ENCODE measurements around the gene SYVN1.

SYVN1 gene

GRCh38 chr11:65111159-65111743 lies 23.1 kb downstream of the SYVN1 start:
- FAIRE-seq = no peak

DNA sequence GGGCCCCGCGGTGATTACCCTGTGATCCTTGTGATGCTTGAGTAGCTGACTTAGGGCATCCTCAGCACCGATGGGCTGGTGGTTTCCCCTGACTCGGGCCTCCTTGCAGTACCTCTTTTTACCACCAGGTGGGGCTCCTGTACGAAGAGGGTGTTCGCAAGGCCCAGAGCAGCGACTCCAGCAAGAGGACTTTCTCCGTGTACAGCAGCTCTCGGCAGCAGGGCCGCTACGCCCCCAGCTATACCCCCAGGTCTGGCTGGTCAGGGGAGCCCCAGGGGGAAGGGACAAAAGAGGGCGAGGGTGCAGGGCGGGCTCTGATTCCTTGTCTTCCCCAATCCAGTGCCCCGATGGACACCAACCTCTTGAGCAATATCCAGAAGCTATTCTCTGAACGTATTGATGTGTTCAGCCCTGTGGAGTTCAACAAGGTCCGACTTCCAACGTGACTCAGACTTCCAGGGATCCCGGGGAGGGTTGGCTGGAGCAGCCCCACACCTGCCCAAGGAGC lies 23.9 kb downstream of the SYVN1 start:
- FAIRE-seq = no peak

GRCh38 chr11:65109231-65110198 lies 24.8 kb downstream of the SYVN1 start:
- no peak for FAIRE-seq

GRCh38 chr11:65108469-65109123 lies 25.7 kb downstream of the SYVN1 start:
- no peak for FAIRE-seq

GRCh38 chr11:65107751-65108468 lies 26.4 kb downstream of the SYVN1 start:
- no peak for FAIRE-seq

GRCh38 chr11:65107078-65107477 lies 27.2 kb downstream of the SYVN1 start:
- FAIRE-seq = no peak

- FAIRE-seq = no peak
These were observed 29.7 kb downstream of the SYVN1 start for GRCh38 chr11:65104628-65105027.

DNA sequence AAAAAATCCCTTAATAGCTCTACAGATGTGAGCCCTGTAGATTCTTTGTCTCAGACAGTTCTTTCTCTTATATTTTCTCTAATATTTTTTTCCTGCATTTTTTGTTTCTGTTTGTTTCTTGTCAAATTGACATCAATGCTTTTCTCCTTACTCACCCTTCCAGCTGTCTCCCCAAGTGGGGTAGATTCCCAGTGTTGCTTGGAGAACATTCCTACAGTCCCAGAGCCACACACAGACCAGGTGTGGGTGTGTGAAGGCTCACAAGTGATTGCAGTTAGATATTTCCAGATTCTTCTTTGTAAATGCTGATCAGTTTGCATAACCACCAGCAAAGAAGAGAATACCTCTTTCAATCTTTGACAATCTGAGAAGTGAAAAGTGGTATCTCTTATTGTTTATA lies 30.8 kb downstream of the SYVN1 start:
- FAIRE-seq = no peak

DNA sequence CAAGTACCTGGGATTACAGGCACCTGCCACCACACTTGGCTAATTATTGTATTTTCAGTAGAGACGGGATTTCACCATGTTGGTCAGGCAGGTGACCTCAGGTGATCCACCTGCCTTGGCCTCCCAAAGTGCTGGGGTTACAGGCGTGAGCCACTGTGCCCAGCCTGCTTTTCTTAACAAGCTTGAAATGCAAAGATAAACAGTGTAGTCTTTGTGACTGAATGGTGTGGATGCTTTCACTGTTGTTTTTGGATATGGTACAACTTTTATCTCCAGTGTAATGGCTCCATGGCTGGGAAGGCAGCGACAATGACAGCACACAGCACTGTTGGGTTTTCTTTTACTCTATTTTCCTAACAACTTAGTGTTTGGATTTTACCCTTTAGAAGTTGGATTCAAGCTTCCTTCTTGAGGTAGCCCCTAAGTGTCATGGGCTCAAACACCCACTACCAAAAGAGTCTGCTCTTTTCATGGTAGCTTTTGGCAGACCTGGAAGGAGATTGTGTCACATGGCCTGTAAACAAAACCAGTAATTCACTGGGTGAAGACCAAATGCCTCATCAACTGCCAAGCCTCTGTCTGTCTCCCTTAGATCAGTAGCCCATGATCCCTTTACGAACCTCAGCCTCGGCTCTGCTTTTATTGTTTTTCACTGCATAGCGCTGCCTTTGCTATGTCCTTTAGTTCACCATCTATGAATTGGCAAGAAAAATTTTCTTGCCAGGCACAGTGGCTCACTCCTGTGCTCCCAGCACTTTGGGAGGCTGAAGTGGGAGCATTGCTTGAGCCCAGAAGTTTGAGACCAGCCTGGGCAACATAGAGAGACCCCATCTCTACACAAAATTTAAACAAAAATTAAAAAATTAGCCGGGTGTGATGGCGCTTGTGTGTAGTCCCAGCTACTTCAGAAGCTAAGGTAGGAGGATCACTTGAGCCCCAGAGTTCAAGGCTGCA lies 31.9 kb downstream of the SYVN1 start:
- FAIRE-seq = no peak

DNA sequence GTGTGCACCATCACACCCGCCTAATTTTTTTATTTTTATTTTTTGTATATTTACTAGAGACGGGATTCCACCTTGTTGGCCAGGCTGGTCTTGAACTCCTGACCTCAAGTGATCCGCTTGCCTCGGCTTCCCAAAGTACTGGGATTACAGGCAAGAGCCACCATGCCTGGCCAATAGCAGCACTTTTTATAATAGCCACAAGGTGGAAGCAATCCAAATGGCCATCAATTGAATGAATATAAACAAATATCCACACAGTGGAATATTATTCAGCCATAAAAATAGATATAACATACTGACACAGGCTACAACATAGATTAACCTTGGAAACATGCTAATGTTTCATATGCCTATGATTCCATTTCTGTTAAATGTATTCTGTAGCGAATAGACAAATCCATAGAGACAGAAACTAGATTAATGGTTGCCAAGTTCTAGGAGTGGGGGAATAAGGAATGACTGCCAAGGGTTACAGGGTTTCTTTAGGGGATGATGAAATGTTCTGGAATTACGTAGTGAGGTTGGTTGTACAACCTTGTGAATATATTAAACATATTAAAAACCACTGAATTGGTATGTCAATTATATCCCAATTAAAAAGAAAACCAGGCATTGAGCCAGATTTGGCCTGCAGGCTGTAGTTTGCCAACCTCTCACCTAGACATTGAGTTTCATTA lies 33.5 kb downstream of the SYVN1 start:
- FAIRE-seq = no peak

- FAIRE-seq = no peak
These were observed 37.4 kb downstream of the SYVN1 start for GRCh38 chr11:65096926-65097325.

DNA sequence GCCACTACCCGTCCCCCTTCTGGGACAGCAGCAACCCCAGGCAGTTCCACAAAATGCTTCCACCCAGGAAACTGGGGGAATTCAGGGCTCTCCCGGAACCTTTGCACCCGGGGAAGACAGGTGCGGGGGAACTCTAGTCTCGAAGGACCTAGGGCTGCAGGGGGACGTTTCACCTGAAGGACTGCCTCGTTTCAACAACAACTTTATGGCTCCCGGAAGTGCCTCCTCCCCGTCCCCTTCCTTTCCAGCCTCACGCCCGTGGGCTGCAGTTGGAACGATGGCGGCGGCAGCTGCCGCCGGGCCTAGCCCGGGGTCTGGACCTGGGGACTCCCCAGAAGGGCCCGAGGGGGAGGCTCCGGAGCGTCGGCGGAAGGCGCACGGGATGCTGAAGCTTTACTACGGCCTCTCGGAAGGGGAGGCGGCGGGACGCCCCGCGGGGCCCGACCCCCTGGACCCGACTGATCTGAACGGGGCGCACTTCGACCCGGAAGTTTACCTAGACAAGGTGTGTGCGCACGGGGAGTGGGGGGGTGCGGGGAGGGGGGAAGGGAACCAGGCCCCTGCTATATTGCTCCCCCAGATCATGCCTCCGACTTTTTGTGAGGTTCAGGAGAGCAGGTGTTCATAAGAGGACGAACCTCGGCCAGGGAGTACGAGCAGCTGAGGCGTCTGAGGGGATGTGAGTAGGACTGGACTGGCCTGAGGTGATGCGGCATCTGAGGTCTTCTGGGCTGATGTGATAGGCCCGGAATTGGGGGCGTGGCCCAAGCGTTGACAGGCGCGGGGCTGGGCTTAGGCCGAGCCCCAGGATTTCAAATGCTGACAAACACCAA lies 38.1 kb downstream of the SYVN1 start, which contains the start of gene VPS51:
Gene VPS51, plus strand, starts transcription at position 241 of the 833 bp plus-strand sequence. Its CDS starts 37 bp downstream, at position 278.
- no peak for FAIRE-seq

DNA sequence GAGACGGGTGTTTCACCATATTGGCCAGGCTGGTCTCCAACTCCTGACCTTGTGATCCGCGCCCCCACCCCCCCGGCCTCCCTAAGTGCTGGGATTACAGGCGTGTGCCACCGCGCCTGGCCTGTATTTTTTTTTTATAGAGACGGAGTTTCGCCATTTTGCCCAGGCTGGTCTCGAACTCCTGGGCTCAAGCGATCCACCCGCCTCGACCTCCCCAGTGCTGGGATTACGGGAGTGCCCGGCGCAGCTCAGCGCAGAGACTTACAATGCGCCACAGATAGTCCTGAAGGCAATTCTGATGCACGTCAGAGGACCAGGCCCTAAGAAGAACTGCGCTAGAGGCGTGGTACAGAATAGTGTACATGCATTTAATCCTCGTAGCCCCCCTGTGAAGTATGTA lies 38.9 kb downstream of the SYVN1 start:
- no peak for FAIRE-seq

GRCh38 chr11:65090628-65091027 lies 43.7 kb downstream of the SYVN1 start:
- no peak for FAIRE-seq

DNA sequence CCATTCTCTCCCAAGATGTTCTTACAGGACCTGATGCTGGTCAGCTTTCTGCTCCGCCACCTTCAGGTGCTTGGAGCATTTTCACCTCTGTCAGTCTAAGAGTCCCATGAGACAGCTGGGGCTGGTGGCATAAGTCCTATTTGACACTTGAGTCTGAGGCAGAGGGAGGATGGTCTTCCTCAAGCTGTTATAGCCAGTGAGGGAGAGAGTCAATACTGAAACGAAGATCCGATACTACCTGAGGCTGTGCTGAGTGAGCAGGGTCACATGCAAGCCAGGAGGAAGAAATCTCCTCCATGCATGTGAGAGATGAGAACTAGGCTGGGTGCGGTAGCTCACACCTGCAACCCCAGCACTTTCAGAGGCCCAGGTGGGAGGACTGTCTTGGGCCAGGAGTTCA lies 44.7 kb downstream of the SYVN1 start:
- FAIRE-seq = no peak

GRCh38 chr11:65087827-65088226 lies 46.5 kb downstream of the SYVN1 start:
- FAIRE-seq = no peak

DNA sequence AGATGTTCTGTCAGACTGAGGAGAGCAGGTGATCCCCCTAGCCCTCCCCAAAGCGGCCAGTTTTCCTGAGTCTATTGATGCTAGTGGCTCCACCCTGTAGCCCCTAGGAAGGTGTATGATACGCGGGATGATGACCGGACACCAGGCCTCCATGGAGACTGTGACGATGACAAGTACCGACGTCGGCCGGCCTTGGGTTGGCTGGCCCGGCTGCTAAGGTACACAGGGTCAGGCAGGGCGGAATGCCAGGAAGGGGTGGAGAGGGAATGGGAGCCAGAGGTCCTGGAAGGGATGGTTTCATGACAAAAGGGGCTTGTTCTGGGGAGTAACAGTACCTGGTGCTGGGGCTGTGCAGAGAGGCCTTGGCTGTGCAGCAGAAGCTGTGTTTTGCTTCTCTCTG lies 47.1 kb downstream of the SYVN1 start:
- FAIRE-seq = no peak

DNA sequence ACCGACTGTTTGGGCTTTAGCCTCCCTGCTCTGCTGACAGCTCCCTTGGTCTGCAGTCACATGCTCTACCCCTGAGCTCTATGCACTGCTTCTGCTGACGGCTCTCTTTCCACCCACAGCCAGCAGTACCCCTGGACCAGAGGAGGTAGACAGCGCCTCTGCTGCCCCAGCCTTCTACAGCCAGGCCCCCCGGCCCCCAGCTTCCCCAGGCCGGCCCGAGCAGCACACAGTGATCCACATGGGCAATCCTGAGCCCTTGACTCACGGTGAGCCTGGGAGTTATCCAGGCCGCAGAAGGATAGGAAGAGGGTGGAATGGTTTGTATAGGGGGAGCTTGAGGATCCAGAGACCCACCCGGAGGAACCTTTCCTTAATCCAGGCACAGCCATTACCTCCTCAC lies 47.5 kb downstream of the SYVN1 start:
- no peak for FAIRE-seq

DNA sequence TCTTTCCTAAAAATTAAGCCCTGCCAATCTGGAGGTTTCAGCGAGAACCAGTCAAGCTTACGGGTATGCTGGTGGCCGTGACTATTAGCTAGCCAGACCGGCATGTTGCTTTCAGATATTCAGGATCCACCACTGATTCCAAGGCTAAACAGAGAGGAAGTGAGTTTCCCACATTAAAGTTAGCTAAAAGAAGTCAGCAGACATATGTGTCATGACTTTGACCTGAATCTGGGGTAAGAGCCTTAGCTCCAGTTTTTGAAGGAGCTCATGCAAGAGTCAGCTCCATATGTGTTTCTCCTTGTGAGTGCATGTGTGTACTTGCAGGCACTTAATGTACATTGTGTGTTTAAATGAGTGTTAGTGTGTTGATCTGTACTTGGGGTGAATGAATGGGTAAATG lies 48.9 kb downstream of the SYVN1 start:
- FAIRE-seq = no peak
